Fibroblast of pulmonary artery (primary cell): Measurements from ENCODE around the gene CSRNP2.
"Not testable (repeated sequence)": the region's sequence is repeated elsewhere in the genome, so short reads cannot be mapped to it uniquely, and the experiment has no call there.

ENCODE experiments used
- DNase-seq: peaks from one replicate; pipeline ENCODE4 v3.0.0-alpha.2; 2010; ENCODE audit warnings: low read depth
- H3K4me3 ChIP-seq: replicated peaks from 2 replicates; pipeline ENCODE4 v1.5.1; 2011; ENCODE audit warnings: low read depth, mild to moderate bottlenecking, control low read depth, low read length, moderate library complexity
- CTCF ChIP-seq: IDR thresholded peaks from 2 replicates; pipeline ENCODE4 v1.5.1; 2011; ENCODE audit warnings: mild to moderate bottlenecking, control low read depth, low read length, inconsistent platforms; ENCODE audit errors: missing control alignments

Gene CSRNP2

GRCh38 chr12:51080136-51080535 lies 3.3 kb downstream of the CSRNP2 start:
- no peak for TF ChIP-seq CTCF
- no peak for DNase-seq
- H3K4me3 ChIP-seq = no peak overlapping the region

- not testable (repeated sequence) for H3K4me3 ChIP-seq
Observed at GRCh38 chr12:51078866-51079265, 4.5 kb downstream of the CSRNP2 start.

GRCh38 chr12:51078346-51078745 lies 5.0 kb downstream of the CSRNP2 start:
- H3K4me3 ChIP-seq, DNase-seq: not testable (repeated sequence)

More at GRCh38 chr12:51078866-51079265, 4.5 kb downstream of the CSRNP2 start:
- not testable (repeated sequence) for DNase-seq

GRCh38 chr12:51077930-51078329 lies 5.5 kb downstream of the CSRNP2 start:
- no peak for DNase-seq
- H3K4me3 ChIP-seq = no peak overlapping the region
- no peak for TF ChIP-seq CTCF

GRCh38 chr12:51076236-51076930 lies 7.0 kb downstream of the CSRNP2 start:
- TF ChIP-seq CTCF = no peak
- H3K4me3 ChIP-seq = no peak overlapping the region
- no peak for DNase-seq

GRCh38 chr12:51075390-51075789 lies 8.0 kb downstream of the CSRNP2 start:
- TF ChIP-seq CTCF = no peak
- H3K4me3 ChIP-seq = no peak overlapping the region
- no peak for DNase-seq

GRCh38 chr12:51071663-51072062 lies 11.7 kb downstream of the CSRNP2 start:
- no peak for TF ChIP-seq CTCF
- DNase-seq = no peak
- no peak overlapping the region for H3K4me3 ChIP-seq

- peak; percentile 50 for DNase-seq
- no peak for TF ChIP-seq CTCF
- H3K4me3 ChIP-seq = no peak overlapping the region
Observed at GRCh38 chr12:51070004-51070403, 13.4 kb downstream of the CSRNP2 start.
